Esophagus muscularis mucosa (tissue), 4 donors: ENCODE results near the gene VPS13C. TPM values are rescaled to one million over a fixed set of nuclear protein-coding genes. Genes with fewer than 3 reads are reported as not detected.

Experiments
- DNase-seq: peaks from one replicate; pipeline ENCODE4 v3.0.0-alpha.2; 2017; ENCODE audit errors: extremely low spot score
- H3K27ac ChIP-seq, 4 donors: fragments of 200-600 bp; sonication (generic); replicated peaks in 1 of 4; 1 replicate in 3 of 4; 2 replicates in 1 of 4; pipeline ENCODE4 v1.5.1; 2016 to 2019; ENCODE audit warnings: mild to moderate bottlenecking in 1 of 4
- H3K27me3 ChIP-seq, 4 donors: fragments of 200-600 bp; sonication (generic); one replicate each; pipeline versions ENCODE4 v1.5.1 to v1.6.0; 2016 to 2019
- H3K36me3 ChIP-seq, 4 donors: fragments of 200-600 bp; sonication (generic); one replicate each; pipeline ENCODE4 v1.5.1; 2016 to 2019
- H3K4me1 ChIP-seq, 4 donors: fragments of 200-600 bp; sonication (generic); one replicate each; pipeline ENCODE4 v1.5.1; 2016 to 2019
- H3K4me3 ChIP-seq, 4 donors: fragments of 200-600 bp; sonication (generic); 1 replicate in 2 of 4; 2 replicates in 2 of 4; pipeline ENCODE4 v1.5.1; 2016 to 2019; ENCODE audit warnings: mild to moderate bottlenecking in 4 of 4, moderate library complexity in 1 of 4
- H3K9me3 ChIP-seq, 4 donors: fragments of 200-600 bp; sonication (generic); 1 replicate in 3 of 4; 2 replicates in 1 of 4; pipeline ENCODE4 v1.5.1; 2016 to 2019
- CTCF ChIP-seq, 3 experiments: fragments of 200-600 bp in 2 of 3; fragments of 450-650 bp in 1 of 3; sonication (generic) in 2 of 3; IDR thresholded peaks; one replicate each; pipeline ENCODE4 v1.5.1; 2017 to 2019; ENCODE audit warnings: antibody characterized with exemption in 3 of 3, mild to moderate bottlenecking in 2 of 3, moderate library complexity in 1 of 3
- EP300 ChIP-seq: sonication (generic); formaldehyde crosslinking; IDR thresholded peaks from one replicate; pipeline ENCODE4 v1.6.1; 2017; ENCODE audit warnings: antibody characterized with exemption
- POLR2A ChIP-seq: fragments of 450-650 bp; IDR thresholded peaks from one replicate; pipeline ENCODE4 v1.6.1; 2017; ENCODE audit warnings: antibody characterized with exemption, moderate library complexity, mild to moderate bottlenecking, low read depth
- POLR2AphosphoS5 ChIP-seq, 2 donors: sonication (generic); formaldehyde crosslinking; IDR thresholded peaks; one replicate each; pipeline ENCODE4 v1.6.1; 2017; ENCODE audit warnings: antibody characterized with exemption in 2 of 2
- WGBS: methylation state at CpG from one replicate; pipeline ENCODE4 v1.1.5; 2018; 5-methylcytosine and 5-hydroxymethylcytosine counted together
- intact Hi-C: fragments of 100-400 bp; cut with DNase I; formaldehyde crosslinking; loops from one replicate; pipeline ENCODE4 v1.15.1; 2023
- total RNA-seq, 4 donors: library from RNA; depleted of rRNA; stranded (reverse); fragments of >200 nt; gene quantifications; one replicate each; pipeline versions ENCODE4 v1.1.0 to v1.2.1, GENCODE V29; 2016

The VPS13C gene
- total RNA-seq, 4 donors from 2014 or later, result 58.5 to 86.0 (median 59.4) TPM

- intact Hi-C loops, result no loop called here
- Histone ChIP-seq H3K9me3 (no peaks in the 10 kb centered on the region), H3K27me3 (peaks cover 0 to 7% (median 0%) of the 10 kb centered on the region in 4 donors), H3K36me3 (no peaks in the 10 kb centered on the region), H3K4me3 (no peak overlapping the region), H3K27ac (no peak overlapping the region), H3K4me1 (no peaks in the 10 kb centered on the region)
- TF ChIP-seq CTCF (IDR thresholded peaks at IDR 0.05), result no peak
- TF ChIP-seq POLR2AphosphoS5 (IDR thresholded peaks at IDR 0.05), result no peak
- TF ChIP-seq EP300, result no peak
- TF ChIP-seq POLR2A, result no peak
- peak; percentile 81 for DNase-seq
- 89% methylated on average over 3 of the region's 4 CpGs for WGBS
These were observed 239.3 kb downstream of the VPS13C start for GRCh38 chr15:61820951-61821350.

GRCh38 chr15:61820212-61820611, 240.0 kb downstream of the VPS13C start:
- intact Hi-C loops, result no loop called here
- no peaks in the 10 kb centered on the region for H3K9me3 ChIP-seq
- H3K27me3 ChIP-seq, result peaks cover 0 to 7% (median 0%) of the 10 kb centered on the region in 4 donors
- DNase-seq, result peak; percentile 75
- H3K4me1 ChIP-seq, result no peaks in the 10 kb centered on the region
- H3K36me3 ChIP-seq, result no peaks in the 10 kb centered on the region
- no peak overlapping the region for H3K4me3 ChIP-seq
- 69% methylated on average over 8 of the region's 9 CpGs for WGBS
- no peak overlapping the region for H3K27ac ChIP-seq
- TF ChIP-seq POLR2AphosphoS5 (IDR thresholded peaks at IDR 0.05), result no peak
- TF ChIP-seq EP300, result no peak
- TF ChIP-seq POLR2A, result no peak
- no peak for TF ChIP-seq CTCF (IDR thresholded peaks at IDR 0.05)

GRCh38 chr15:61819386-61819785, 240.9 kb downstream of the VPS13C start:
- H3K9me3 ChIP-seq, result no peaks in the 10 kb centered on the region
- H3K36me3 ChIP-seq, result no peaks in the 10 kb centered on the region
- no peaks in the 10 kb centered on the region for H3K4me1 ChIP-seq
- intact Hi-C loops, result no loop called here
- TF ChIP-seq EP300, result no peak
- H3K4me3 ChIP-seq, result no peak overlapping the region
- H3K27ac ChIP-seq, result no peak overlapping the region
- H3K27me3 ChIP-seq, result peaks cover 0 to 7% (median 0%) of the 10 kb centered on the region in 4 donors
- peak; percentile 60 for DNase-seq
- 87% methylated on average over 9 of the region's 9 CpGs for WGBS

- Histone ChIP-seq H3K27me3 (peaks cover 0 to 7% (median 0%) of the 10 kb centered on the region in 4 donors), H3K4me3 (no peak overlapping the region), H3K27ac (no peak overlapping the region), H3K4me1 (no peaks in the 10 kb centered on the region), H3K36me3 (no peaks in the 10 kb centered on the region), H3K9me3 (no peaks in the 10 kb centered on the region)
- WGBS, result 94% methylated on average over 2 of the region's 2 CpGs
- intact Hi-C loops, result no loop called here
- peak; percentile 68 for DNase-seq
- TF ChIP-seq POLR2AphosphoS5 (IDR thresholded peaks at IDR 0.05) (no peak), POLR2A (no peak), EP300 (no peak), CTCF (IDR thresholded peaks at IDR 0.05) (no peak)
These were observed 241.4 kb downstream of the VPS13C start for GRCh38 chr15:61818801-61819200.

- Histone ChIP-seq H3K27ac (no peak overlapping the region), H3K4me3 (no peak overlapping the region), H3K27me3 (peaks cover 0 to 7% (median 0%) of the 10 kb centered on the region in 4 donors), H3K9me3 (no peaks in the 10 kb centered on the region), H3K4me1 (no peaks in the 10 kb centered on the region), H3K36me3 (no peaks in the 10 kb centered on the region)
- WGBS, result 88% methylated on average over 7 of the region's 7 CpGs
- intact Hi-C loops, result no loop called here
- peak; percentile 90 for DNase-seq
- TF ChIP-seq POLR2A, result no peak
- no peak for TF ChIP-seq CTCF (IDR thresholded peaks at IDR 0.05)
- no peak for TF ChIP-seq EP300
- TF ChIP-seq POLR2AphosphoS5 (IDR thresholded peaks at IDR 0.05), result no peak
These were observed 243.4 kb downstream of the VPS13C start for GRCh38 chr15:61816856-61817255.
